ENCODE results near the gene IL17A. TPM values are rescaled to one million over a fixed set of nuclear protein-coding genes. Genes with fewer than 3 reads are reported as not detected.
A peak's percentile ranks its signal among the peaks of the same experiment; 100 is the strongest.
"Not testable (repeated sequence)": the region's sequence is repeated elsewhere in the genome, so short reads cannot be mapped to it uniquely, and the experiment has no call there.

IL17A gene
- total RNA-seq, 2 experiments from 2014 or later, result not detected

DNA sequence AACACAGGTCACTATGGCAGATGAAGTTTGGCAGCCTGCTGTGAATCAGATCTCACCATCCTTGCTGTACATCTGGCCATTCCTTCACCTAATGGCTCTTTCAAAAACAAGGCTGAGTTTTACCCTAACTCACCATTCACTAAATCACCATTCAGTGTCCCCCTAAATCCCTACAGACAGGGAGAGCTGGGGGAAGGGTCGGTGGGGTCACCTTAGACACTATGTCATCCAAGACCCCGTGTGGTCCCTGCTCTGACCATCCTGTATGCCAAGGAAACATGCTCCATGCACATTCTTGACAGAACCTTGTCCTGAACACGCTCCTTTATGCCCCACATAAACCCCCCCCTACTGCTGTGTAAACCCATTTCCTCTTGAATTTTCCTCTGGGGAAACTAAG, 31.8 kb upstream of the IL17A start:
- no peak overlapping the region for H3K4me3 Mint-ChIP-seq
- peaks cover 2% of the 10 kb centered on the region for H3K9me3 Mint-ChIP-seq (ENCODE audit: low read depth)
- peaks cover 1% of the 10 kb centered on the region for H3K36me3 Mint-ChIP-seq
- H3K27ac Mint-ChIP-seq, result no peak overlapping the region
- DNase-seq, result no peak
- peaks cover 26% of the 10 kb centered on the region for H3K4me1 Mint-ChIP-seq
- H3K27me3 Mint-ChIP-seq, result peaks cover 71% of the 10 kb centered on the region
- no peak for ATAC-seq
- CTCF ChIA-PET, result interaction anchor here (1.5 kb wide), 1 partner anchor 109 kb away, joined by 3 read pairs; no protein-coding TSS in a partner anchor

DNA sequence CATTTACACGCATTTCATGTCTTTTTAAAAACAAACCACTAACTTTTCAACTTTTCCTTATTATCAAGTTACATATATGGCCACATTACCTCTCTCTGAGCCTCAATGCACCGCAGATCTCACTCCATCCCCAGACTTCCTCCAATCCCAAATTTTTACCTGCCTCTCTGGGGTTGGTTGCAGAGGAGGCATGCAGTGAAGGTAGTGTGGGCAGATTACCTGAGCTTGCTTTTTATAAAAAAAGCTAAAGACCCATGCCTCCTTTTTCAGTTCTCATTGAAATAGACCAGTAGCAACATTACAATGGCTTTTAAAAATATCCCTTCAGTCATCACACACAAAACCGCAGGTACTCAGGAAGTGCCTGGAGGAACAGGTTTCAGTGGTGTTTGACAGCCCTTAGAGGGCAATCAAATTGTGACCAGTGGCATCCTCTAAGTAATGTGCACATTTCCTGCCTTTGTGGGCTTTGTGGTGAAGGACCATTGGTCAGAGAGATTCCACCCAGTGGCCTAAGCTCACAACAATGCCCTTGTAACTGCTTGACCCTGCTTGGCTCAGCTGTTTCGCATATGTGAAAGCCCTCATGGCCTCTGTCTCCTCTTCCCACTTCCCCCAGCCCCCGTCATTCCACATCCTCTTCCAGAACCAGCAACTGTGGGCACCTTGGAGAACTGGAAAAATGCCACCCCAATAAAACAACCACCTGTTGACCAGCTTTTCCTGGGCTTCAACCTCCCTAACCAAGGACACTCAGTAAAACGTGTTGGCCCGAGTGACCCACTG, 30.2 kb upstream of the IL17A start:
- ATAC-seq, result no peak
- H3K4me3 Mint-ChIP-seq, result no peak overlapping the region
- peaks cover 5% of the 10 kb centered on the region for H3K36me3 Mint-ChIP-seq
- CTCF ChIA-PET, result interaction anchor here (1.5 kb wide), 1 partner anchor 107 kb away, joined by 3 read pairs; no protein-coding TSS in a partner anchor
- peak; percentile 51 for DNase-seq
- H3K27me3 Mint-ChIP-seq, result peaks cover 75% of the 10 kb centered on the region
- peaks cover 26% of the 10 kb centered on the region for H3K4me1 Mint-ChIP-seq
- H3K27ac Mint-ChIP-seq, result no peak overlapping the region
- peaks cover 7% of the 10 kb centered on the region for H3K9me3 Mint-ChIP-seq (ENCODE audit: low read depth)

DNA sequence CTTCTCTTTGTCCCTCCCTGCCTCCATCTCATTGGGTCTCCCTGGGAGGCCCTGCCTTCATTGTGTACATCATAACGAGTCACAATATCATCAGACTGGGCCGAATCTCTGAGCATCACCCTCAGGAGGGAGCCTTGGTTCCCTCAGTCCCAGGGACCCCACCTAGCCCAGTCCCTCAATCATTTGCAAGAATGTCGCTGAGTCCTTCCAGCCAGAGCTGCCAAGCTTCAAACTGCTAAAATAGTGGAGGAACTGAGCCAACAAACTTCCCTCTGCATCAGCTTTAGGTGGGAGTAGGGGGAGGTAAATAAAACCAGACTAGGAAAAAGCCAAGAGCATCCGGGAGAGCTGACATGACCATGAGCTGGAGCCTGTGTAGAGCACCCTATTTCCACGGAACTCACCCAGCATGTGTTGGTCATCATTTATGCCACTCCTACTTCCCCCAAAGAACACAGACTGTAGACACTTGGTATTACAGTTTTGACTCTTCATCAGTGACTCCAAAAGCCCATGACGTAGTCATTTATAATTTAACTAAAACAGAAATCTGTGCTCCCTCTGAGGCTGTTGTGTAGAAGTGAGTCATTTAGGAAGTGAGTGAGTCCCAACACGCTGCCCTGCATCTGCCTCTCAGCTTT, 28.8 kb upstream of the IL17A start:
- peaks cover 37% of the 10 kb centered on the region for H3K4me1 Mint-ChIP-seq
- no peak for DNase-seq
- CTCF ChIA-PET, result interaction anchor here (0.7 to 2.1 kb wide), 2 partner anchors 70 to 106 kb away, joined by 3 to 6 read pairs; no protein-coding TSS in a partner anchor
- no peak overlapping the region for H3K4me3 Mint-ChIP-seq
- peak; percentile 80 for ATAC-seq
- H3K27ac Mint-ChIP-seq, result no peak overlapping the region
- peaks cover 7% of the 10 kb centered on the region for H3K9me3 Mint-ChIP-seq (ENCODE audit: low read depth)
- peaks cover 8% of the 10 kb centered on the region for H3K36me3 Mint-ChIP-seq
- peaks cover 78% of the 10 kb centered on the region for H3K27me3 Mint-ChIP-seq

DNA sequence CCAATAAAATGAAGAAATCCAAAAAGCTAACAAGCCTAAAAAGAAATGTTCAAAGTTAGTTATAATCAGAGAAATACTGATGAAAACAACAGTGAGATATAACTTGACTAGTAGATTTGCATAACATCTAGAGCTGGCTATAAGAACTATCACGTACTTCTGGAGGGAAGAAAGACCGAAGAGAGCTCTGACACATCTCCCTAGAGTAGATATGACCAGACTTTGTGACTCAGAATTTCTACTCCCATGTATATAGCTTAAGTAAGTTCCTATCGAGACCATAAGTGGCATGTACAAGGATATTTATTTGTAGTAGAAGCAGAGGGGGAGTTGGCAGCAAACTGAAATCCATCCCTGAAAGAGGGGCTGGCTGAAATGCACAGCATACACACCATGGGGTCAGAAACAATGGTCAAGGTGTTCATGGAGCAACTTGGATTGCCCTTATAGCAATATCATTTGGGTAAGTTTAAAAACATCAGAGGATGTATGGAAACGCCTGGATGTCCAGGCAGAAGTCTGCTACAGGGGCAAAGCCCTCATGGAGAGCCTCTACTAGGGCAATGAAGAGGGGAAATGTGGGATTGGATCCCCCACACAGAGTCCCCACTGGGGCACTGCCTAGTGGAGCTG, 25.6 kb upstream of the IL17A start:
- CTCF ChIA-PET, result interaction anchor here (1.5 kb wide), 1 partner anchor 24 kb away, joined by 3 read pairs; no protein-coding TSS in a partner anchor
- Mint-ChIP-seq H3K36me3 (peaks cover 8% of the 10 kb centered on the region), H3K27me3 (peaks cover 82% of the 10 kb centered on the region), H3K27ac (no peak overlapping the region), H3K4me3 (no peak overlapping the region), H3K9me3 (ENCODE audit: low read depth) (peaks cover 7% of the 10 kb centered on the region), H3K4me1 (peaks cover 37% of the 10 kb centered on the region)
- ATAC-seq, result no peak
- DNase-seq, result no peak

DNA sequence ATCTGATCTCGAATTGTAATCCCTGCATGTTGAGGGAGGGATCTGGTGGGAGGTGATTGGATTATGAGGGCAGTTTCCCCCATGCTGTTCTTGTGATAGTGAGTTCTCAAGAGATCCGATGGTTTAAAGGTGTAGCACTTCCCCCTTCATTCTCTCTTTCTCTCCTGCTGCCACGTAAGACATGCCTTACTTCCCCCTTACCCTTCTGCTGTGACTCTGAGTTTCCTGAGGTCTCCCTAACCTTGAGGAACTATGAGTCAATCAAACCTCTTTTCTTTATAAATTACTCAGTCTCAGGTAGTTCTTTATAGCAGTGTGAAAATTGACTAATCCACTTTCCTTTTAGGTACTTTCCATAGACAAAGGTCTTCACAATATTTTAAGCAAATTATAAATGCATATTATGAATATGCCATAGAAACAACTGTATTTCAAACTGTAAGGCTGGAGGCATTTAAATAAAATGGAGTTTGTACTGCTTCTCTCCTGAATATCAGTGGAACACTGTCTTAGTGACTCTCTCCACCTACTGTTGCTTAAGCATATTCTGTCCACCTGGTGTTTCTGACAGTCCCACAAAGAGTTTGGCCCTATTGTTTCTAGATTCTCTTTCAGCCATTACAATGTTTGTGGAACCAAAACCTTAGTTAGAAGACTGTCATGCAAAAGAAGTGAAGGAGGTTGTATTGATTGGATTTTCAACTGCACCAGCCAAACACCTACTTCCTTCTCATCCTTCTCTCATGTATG, 24.3 kb upstream of the IL17A start:
- Mint-ChIP-seq H3K4me1 (peaks cover 25% of the 10 kb centered on the region), H3K27me3 (peaks cover 79% of the 10 kb centered on the region), H3K4me3 (no peak overlapping the region), H3K36me3 (peaks cover 8% of the 10 kb centered on the region), H3K9me3 (ENCODE audit: low read depth) (peaks cover 7% of the 10 kb centered on the region), H3K27ac (no peak overlapping the region)
- ATAC-seq (peak; percentile 52), DNase-seq (no peak)
- CTCF ChIA-PET, result interaction anchor here (1.0 to 4.3 kb wide), 4 partner anchors 73 to 253 kb away, joined by 3 to 53 read pairs (median 4); no protein-coding TSS in a partner anchor

DNA sequence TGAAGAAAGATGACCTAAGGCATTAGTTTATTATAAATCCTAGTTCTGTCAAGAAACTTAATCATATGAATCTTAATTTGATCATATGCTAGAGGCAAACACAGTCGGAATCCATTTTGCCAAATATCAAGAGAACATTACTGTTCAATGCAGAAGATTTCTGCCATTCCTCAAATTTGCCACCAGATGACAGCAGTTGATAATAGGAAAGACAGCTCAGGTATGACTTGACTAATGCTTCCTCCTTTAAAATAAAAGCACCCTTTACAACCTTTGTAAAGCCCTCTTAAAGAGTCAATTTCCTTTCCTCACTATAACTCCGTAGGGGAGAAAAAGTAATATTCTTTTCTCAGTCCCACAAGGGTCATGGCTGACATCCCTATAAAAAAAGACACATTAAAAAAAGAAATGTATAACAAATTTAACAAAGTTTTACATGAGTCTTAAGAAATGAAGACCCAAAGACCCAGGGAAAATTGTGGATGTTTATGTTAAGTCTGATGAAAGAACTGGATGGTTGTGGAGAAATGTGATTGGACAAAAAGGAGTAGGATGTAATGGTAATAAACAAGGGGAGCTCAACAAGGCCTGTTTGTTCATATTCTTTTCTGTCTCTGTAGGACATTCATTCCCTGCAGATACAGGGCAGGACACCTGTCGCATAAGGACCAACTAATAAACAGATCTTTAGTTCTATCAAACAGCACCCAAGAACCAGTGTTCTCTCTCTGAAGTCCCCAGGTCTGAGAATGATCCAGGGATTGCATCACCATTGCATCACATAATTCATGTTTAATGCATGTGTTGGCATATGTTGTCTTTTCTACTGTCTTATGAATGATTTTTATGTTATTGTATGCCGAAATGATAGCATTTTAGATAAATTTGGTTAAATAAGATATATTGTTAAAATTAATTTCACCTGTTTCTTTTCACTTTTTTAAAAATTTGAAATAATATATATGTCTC, 23.0 kb upstream of the IL17A start:
- Mint-ChIP-seq H3K9me3 (ENCODE audit: low read depth) (peaks cover 10% of the 10 kb centered on the region), H3K4me3 (no peak overlapping the region), H3K36me3 (peaks cover 8% of the 10 kb centered on the region), H3K4me1 (peaks cover 15% of the 10 kb centered on the region), H3K27ac (no peak overlapping the region), H3K27me3 (peaks cover 80% of the 10 kb centered on the region)
- CTCF ChIA-PET, result interaction anchor here (0.9 to 4.3 kb wide), 7 partner anchors 48 to 252 kb away, joined by 3 to 53 read pairs (median 4); no protein-coding TSS in a partner anchor
- peak; percentile 61 for ATAC-seq
- DNase-seq, result no peak

DNA sequence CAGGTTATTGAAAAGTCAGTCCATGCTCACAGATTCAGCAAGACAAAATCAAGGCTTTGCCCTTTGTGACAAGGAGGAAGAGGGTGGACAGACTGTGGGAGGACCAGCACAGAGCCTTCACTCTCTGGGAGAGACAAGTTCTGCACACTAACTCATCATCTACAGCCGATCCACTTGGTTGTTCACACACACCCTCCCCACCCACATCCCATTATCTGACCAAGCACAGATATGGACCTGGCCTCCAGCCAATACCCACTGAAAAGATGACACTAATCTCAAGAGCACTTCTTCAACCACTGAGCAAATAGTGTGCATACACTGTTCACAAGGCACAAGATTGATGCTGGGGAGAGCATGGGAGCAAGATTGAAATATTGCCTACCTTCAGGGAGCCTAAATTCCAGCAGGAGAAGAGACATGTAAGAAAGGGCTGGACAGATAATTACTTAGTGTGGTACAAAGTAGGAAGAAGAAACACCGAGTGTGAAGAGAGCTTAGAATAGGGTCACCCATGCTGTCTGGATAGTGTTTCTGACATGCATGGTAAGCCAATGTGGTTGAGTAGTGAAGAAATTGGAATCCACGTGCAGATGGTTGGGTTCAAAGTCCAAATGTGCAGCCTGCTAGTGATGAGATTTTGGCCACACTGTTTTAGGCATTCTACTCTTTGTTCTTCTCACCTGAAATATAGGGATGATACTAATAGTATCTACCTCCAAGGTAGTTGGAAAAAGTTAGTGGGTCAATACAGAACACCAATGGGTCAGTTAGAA, 21.7 kb upstream of the IL17A start:
- peaks cover 8% of the 10 kb centered on the region for H3K9me3 Mint-ChIP-seq (ENCODE audit: low read depth)
- H3K4me3 Mint-ChIP-seq, result no peak overlapping the region
- H3K27ac Mint-ChIP-seq, result no peak overlapping the region
- no peak for DNase-seq
- peaks cover 8% of the 10 kb centered on the region for H3K36me3 Mint-ChIP-seq
- H3K4me1 Mint-ChIP-seq, result peaks cover 15% of the 10 kb centered on the region
- ATAC-seq, result no peak
- CTCF ChIA-PET, result interaction anchor here (1.2 to 4.3 kb wide), 4 partner anchors 69 to 97 kb away, joined by 3 to 53 read pairs (median 4); no protein-coding TSS in a partner anchor
- peaks cover 84% of the 10 kb centered on the region for H3K27me3 Mint-ChIP-seq

DNA sequence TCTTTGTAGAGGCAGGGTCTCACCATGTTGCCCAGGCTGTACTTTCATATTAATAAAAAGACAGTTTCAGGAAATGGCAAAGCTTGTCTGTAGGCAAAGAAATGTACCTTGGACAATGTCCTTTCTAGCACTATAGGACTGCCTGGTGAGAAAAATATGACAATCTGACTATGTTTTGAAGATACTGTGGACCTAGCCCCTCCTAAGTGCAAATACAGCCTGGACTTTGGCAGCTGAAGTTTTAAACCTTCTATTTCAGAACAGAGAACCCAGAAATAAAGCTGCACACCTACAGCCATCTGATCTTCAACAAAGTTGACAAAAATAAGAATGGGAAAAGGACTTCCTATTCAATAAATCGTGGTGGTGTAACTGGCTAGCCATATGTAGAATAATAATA, 18.9 kb upstream of the IL17A start:
- no peak for ATAC-seq
- peaks cover 85% of the 10 kb centered on the region for H3K27me3 Mint-ChIP-seq

DNA sequence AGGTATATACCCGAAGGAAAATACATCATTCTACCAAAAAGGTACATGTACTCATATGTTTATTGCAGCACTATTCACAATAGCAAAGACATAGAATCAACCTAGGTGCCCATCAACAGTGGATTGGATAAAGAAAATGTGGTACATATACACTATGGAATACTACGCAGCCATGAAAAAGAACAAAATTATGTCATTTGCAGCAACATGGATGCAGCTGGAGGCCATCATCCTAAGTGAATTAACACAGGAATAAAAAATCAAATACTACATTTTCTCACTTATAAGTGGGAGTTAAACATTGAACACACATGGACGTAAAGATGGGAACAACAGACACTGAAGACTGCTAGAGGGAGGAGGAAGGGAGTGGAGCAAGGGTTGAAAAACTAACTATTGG, 17.8 kb upstream of the IL17A start:
- CTCF ChIA-PET; H3K9me3 Mint-ChIP-seq (ENCODE audit: low read depth); DNase-seq; ATAC-seq; H3K36me3 Mint-ChIP-seq; H3K4me3 Mint-ChIP-seq; H3K4me1 Mint-ChIP-seq; H3K27ac Mint-ChIP-seq: not testable (repeated sequence)
- peaks cover 79% of the 10 kb centered on the region for H3K27me3 Mint-ChIP-seq

More for the DNA sequence above, 18.9 kb upstream of the IL17A start:
- H3K4me3 Mint-ChIP-seq, result no peak overlapping the region
- H3K36me3 Mint-ChIP-seq, result peaks cover 2% of the 10 kb centered on the region
- CTCF ChIA-PET, result interaction anchor here (1.2 kb wide), 1 partner anchor 67 kb away, joined by 4 read pairs; no protein-coding TSS in a partner anchor
- peaks cover 4% of the 10 kb centered on the region for H3K9me3 Mint-ChIP-seq (ENCODE audit: low read depth)
- peaks cover 5% of the 10 kb centered on the region for H3K4me1 Mint-ChIP-seq
- no peak overlapping the region for H3K27ac Mint-ChIP-seq
- DNase-seq, result no peak

DNA sequence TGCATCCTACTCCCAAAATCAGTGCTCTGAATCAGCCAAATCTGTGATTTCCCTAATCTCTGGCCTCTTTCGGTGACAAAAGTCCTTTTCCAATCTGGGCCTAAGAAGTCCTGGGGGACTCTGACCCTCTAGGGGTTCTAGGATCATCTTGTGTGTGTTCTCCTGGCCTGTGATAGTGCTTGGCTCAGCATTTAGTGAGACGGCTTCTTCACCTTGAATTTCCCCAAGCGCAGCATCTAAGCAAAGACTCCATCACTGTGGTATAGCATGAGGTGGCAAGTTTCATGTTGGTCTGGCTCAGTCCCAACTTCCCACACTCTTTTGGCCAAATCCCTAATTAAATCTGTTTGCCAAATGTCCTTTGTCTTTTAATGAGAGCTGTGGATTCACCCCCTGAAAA, 12.1 kb upstream of the IL17A start:
- no peak overlapping the region for H3K27ac Mint-ChIP-seq
- no peak overlapping the region for H3K4me3 Mint-ChIP-seq
- peaks cover 2% of the 10 kb centered on the region for H3K36me3 Mint-ChIP-seq
- ATAC-seq, result no peak
- no peaks in the 10 kb centered on the region for H3K9me3 Mint-ChIP-seq (ENCODE audit: low read depth)
- peaks cover 65% of the 10 kb centered on the region for H3K27me3 Mint-ChIP-seq
- peaks cover 7% of the 10 kb centered on the region for H3K4me1 Mint-ChIP-seq
- CTCF ChIA-PET, result no interaction called here
- DNase-seq, result no peak

DNA sequence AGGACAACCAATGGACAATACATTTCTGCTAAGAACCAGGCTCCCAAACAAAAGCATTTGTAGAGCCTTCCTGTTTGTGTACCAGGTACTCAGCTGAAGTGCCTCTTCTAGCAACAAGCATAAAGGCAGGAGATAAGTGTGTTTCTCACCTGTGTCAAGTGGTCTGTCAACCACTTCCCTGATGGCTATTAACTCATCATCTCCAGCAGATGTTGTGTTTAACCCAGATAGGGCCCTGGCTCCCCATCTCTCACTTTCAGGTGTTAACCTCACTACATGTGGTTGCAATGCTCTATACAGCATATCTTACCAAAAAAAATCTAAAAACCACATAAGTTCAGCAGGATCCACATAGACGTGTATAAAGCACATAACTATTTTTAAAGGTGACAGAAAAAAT, 9.6 kb upstream of the IL17A start:
- Mint-ChIP-seq H3K27ac (no peak overlapping the region), H3K4me1 (peaks cover 18% of the 10 kb centered on the region), H3K9me3 (ENCODE audit: low read depth) (no peaks in the 10 kb centered on the region), H3K36me3 (no peaks in the 10 kb centered on the region), H3K27me3 (peaks cover 63% of the 10 kb centered on the region), H3K4me3 (no peak overlapping the region)
- peak; percentile 57 for DNase-seq
- CTCF ChIA-PET, result no interaction called here
- ATAC-seq, result peak; percentile 60

Measured in activated CD8-positive, alpha-beta memory T cell treated with anti-CD3 and anti-CD28 coated beads, Interleukin-2, amount 10 ng/mL, durations not matched to agents 7 days and 5 days (primary cell).